B cell (primary cell): ENCODE results near the gene PITRM1. TPM values are rescaled to one million over a fixed set of nuclear protein-coding genes. Genes with fewer than 3 reads are reported as not detected.

ENCODE experiments used
- ATAC-seq: fragments of 200-7000 bp; cut with Tn5 transposase; one replicate; pipeline ENCODE4 v1.10.0; 2021; ENCODE audit warnings: low read depth, mild to moderate bottlenecking, moderate number of reproducible peaks, moderate library complexity
- CTCF ChIA-PET: fragments of 350-600 bp; sonication (Branson Sonifier 250); formaldehyde crosslinking; loops from one replicate; lab custom pipeline; 2021; ENCODE audit warnings: antibody characterized with exemption, inconsistent platforms; lab: Charles Lee
- POLR2A ChIA-PET: fragments of 350-600 bp; sonication (Branson Sonifier 250); formaldehyde crosslinking; loops from one replicate; lab custom pipeline; 2021; ENCODE audit warnings: antibody characterized with exemption; lab: Charles Lee
- DNase-seq: peaks from one replicate; pipeline ENCODE4 v3.0.0; 2013
- H2AFZ ChIP-seq: 2 replicates; pipeline ENCODE4 v1.6.1; 2012; ENCODE audit warnings: mild to moderate bottlenecking, low read depth, low read length; ENCODE audit not compliant: insufficient read depth, poor library complexity, severe bottlenecking
- H3K27ac ChIP-seq, 2 donors: 1 replicate in 1 of 2; 2 replicates in 1 of 2; pipeline ENCODE4 v1.5.1; 2012 to 2013; ENCODE audit warnings: low read length in 2 of 2, mild to moderate bottlenecking in 2 of 2, moderate library complexity in 1 of 2
- H3K27me3 ChIP-seq, 4 experiments: fragments of 200-600 bp in 1 of 4; sonication (generic) in 1 of 4; replicated peaks in 1 of 4; 1 replicate in 2 of 4; 2 replicates in 2 of 4; pipeline versions ENCODE4 v1.6.1 to v1.7.0; 2013 to 2016; ENCODE audit warnings: low read length in 3 of 4, mild to moderate bottlenecking in 2 of 4, mixed read lengths in 1 of 4, moderate library complexity in 1 of 4; ENCODE audit not compliant: insufficient read depth in 4 of 4, control insufficient read depth in 3 of 4; ENCODE audit errors: control extremely low read depth in 1 of 4
- H3K36me3 ChIP-seq, 2 experiments: replicated peaks in 1 of 2; 1 replicate in 1 of 2; 2 replicates in 1 of 2; pipeline versions ENCODE4 v1.6.1 to v1.7.1; 2013; ENCODE audit warnings: low read length in 1 of 2; ENCODE audit not compliant: insufficient read depth in 2 of 2, control insufficient read depth in 1 of 2; ENCODE audit errors: control extremely low read depth in 1 of 2, extremely low read depth in 1 of 2
- H3K4me1 ChIP-seq, 2 donors: fragments of 200-600 bp in 1 of 2; sonication (generic) in 1 of 2; 1 replicate in 1 of 2; 2 replicates in 1 of 2; pipeline versions ENCODE4 v1.5.1 to v1.6.1; 2013 to 2017; ENCODE audit warnings: low read length in 2 of 2; ENCODE audit not compliant: control insufficient read depth in 2 of 2, insufficient read depth in 2 of 2
- H3K4me2 ChIP-seq: replicated peaks from 2 replicates; pipeline ENCODE3; 2012; ENCODE audit warnings: mild to moderate bottlenecking, low read depth, low read length; ENCODE audit not compliant: poor library complexity, severe bottlenecking
- H3K4me3 ChIP-seq, 5 experiments: fragments of 200-600 bp in 1 of 5; sonication (generic) in 1 of 5; 1 replicate in 3 of 5; 2 replicates in 2 of 5; pipeline versions ENCODE4 v1.5.1 to v1.7.0; 2011 to 2016; ENCODE audit warnings: low read length in 4 of 5, mild to moderate bottlenecking in 4 of 5, low read depth in 2 of 5, control low read depth in 1 of 5, moderate library complexity in 1 of 5; ENCODE audit not compliant: insufficient read depth in 1 of 5; ENCODE audit errors: control extremely low read depth in 1 of 5, extremely low read depth in 1 of 5
- H3K79me2 ChIP-seq: fragments of 200-600 bp; sonication (generic); one replicate; pipeline ENCODE4 v1.6.0; 2016; ENCODE audit warnings: low read length; ENCODE audit not compliant: control insufficient read depth, insufficient read depth
- H3K9ac ChIP-seq: fragments of 200-600 bp; sonication (generic); 2 replicates; pipeline ENCODE4 v1.6.1; 2017; ENCODE audit warnings: mild to moderate bottlenecking, low read length, moderate library complexity
- H3K9me3 ChIP-seq, 3 donors: one replicate each; pipeline versions ENCODE4 v1.6.1 to v1.7.1; 2013; ENCODE audit warnings: low read length in 2 of 3; ENCODE audit not compliant: control insufficient read depth in 2 of 3, insufficient read depth in 1 of 3; ENCODE audit errors: control extremely low read depth in 1 of 3
- H4K20me1 ChIP-seq: 2 replicates; pipeline ENCODE4 v1.6.0; 2012; ENCODE audit warnings: mild to moderate bottlenecking, low read length; ENCODE audit not compliant: insufficient read depth, control insufficient read depth, poor library complexity, severe bottlenecking
- H3K27ac Mint-ChIP-seq: one replicate; pipeline ENCODE4 v1.8.0; 2021; ENCODE audit warnings: mixed read lengths
- H3K27me3 Mint-ChIP-seq: one replicate; pipeline ENCODE4 v1.8.0; 2021; ENCODE audit warnings: mixed read lengths
- H3K4me1 Mint-ChIP-seq: one replicate; pipeline ENCODE4 v1.8.0; 2021; ENCODE audit warnings: mixed read lengths
- H3K4me3 Mint-ChIP-seq: one replicate; pipeline ENCODE4 v1.8.0; 2021; ENCODE audit warnings: mixed read lengths
- H3K9me3 Mint-ChIP-seq: one replicate; pipeline ENCODE4 v1.8.0; 2022; ENCODE audit warnings: mixed read lengths; ENCODE audit not compliant: insufficient read depth
- EZH2 ChIP-seq: IDR thresholded peaks from 2 replicates; pipeline ENCODE4 v1.6.1; 2012; ENCODE audit warnings: borderline replicate concordance, low read depth, mild to moderate bottlenecking, moderate library complexity, low read length; ENCODE audit not compliant: insufficient read depth, poor library complexity, severe bottlenecking
- WGBS: methylation state at CpG from one replicate; pipeline ENCODE4 v1.1.5; 2013; ENCODE audit warnings: missing lambda C conversion rate; ENCODE audit not compliant: insufficient coverage; 5-methylcytosine and 5-hydroxymethylcytosine counted together
- intact Hi-C: fragments of 100-400 bp; cut with micrococcal nuclease; formaldehyde crosslinking; loops from one replicate; pipeline ENCODE4 v1.10.0; 2022
- polyA plus RNA-seq: library from polyadenylated mRNA; depleted of rRNA; stranded (reverse); fragments of >200 nt; gene quantifications from 2 replicates; pipeline ENCODE4 v1.2.3, GENCODE V29; 2012
- total RNA-seq, 2 donors: library from RNA; stranded (reverse); fragments of 120-200 nt in 1 of 2; gene quantifications; 1 replicate in 1 of 2; 2 replicates in 1 of 2; pipeline versions ENCODE4 v1.2.3 to v1.2.4, GENCODE V29; 2013 to 2022
- TF ChIP-seq, protein P1 (sequence below): fragments of 200-600 bp; IDR thresholded peaks from one replicate; pipeline ENCODE4 v1.8.0; 2022; ENCODE audit warnings: antibody characterized with exemption, mild to moderate bottlenecking

PITRM1 gene
- total and polyA plus RNA-seq, 2 donors (not counting 1 experiment from before 2014, with no cell fraction given): 50.7 to 71.1 TPM

DNA sequence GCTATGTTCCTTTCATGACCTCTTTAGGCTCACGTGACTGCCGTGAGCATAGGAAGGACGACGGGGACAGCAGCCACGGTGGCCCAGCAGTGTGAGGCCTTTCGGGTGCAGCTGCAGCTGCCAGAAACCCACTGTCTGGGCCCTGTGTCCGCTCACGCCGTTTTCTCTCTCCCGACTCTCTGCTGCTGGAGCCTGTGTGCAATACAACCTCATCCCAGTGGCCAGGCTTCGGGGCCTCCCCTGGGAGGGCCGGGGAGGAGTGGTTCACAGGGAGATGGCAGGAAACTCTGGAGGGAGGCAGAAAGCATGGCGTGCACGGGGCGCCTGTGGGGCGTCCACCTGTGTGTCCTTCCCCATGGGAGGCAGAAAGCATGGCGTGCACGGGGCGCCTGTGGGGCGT, 66.7 kb downstream of the PITRM1 start:
- Histone ChIP-seq H4K20me1 (no peaks in the 10 kb centered on the region), H3K4me3 (no peak overlapping the region), H3K4me1 (peaks cover under 1 to 2% of the 10 kb centered on the region in 2 donors), H3K36me3 (peaks cover 1 to 70% of the 10 kb centered on the region in 2 experiments), H3K9ac (no peak overlapping the region), H3K4me2 (no peak overlapping the region), H2AFZ (no peak overlapping the region), H3K79me2 (no peaks in the 10 kb centered on the region), H3K27ac (no peak overlapping the region), H3K9me3 (peaks cover 0 to 3% (median 0%) of the 10 kb centered on the region in 3 donors), H3K27me3 (no peaks in the 10 kb centered on the region)
- POLR2A ChIA-PET: no interaction called here
- no peak overlapping the region for H3K27ac Mint-ChIP-seq
- no peak overlapping the region for H3K4me3 Mint-ChIP-seq
- ATAC-seq (no peak), DNase-seq (no peak)
- CTCF ChIA-PET: no interaction called here
- intact Hi-C loops: no loop called here
- TF ChIP-seq, protein P1, sequence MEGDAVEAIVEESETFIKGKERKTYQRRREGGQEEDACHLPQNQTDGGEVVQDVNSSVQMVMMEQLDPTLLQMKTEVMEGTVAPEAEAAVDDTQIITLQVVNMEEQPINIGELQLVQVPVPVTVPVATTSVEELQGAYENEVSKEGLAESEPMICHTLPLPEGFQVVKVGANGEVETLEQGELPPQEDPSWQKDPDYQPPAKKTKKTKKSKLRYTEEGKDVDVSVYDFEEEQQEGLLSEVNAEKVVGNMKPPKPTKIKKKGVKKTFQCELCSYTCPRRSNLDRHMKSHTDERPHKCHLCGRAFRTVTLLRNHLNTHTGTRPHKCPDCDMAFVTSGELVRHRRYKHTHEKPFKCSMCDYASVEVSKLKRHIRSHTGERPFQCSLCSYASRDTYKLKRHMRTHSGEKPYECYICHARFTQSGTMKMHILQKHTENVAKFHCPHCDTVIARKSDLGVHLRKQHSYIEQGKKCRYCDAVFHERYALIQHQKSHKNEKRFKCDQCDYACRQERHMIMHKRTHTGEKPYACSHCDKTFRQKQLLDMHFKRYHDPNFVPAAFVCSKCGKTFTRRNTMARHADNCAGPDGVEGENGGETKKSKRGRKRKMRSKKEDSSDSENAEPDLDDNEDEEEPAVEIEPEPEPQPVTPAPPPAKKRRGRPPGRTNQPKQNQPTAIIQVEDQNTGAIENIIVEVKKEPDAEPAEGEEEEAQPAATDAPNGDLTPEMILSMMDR: no peak
- no peak for TF ChIP-seq EZH2
- H3K9me3 Mint-ChIP-seq: no peaks in the 10 kb centered on the region
- H3K27me3 Mint-ChIP-seq: no peaks in the 10 kb centered on the region
- 85% methylated on average over 12 of the region's 20 CpGs for whole genome bisulfite sequencing
- peaks cover 7% of the 10 kb centered on the region for H3K4me1 Mint-ChIP-seq

DNA sequence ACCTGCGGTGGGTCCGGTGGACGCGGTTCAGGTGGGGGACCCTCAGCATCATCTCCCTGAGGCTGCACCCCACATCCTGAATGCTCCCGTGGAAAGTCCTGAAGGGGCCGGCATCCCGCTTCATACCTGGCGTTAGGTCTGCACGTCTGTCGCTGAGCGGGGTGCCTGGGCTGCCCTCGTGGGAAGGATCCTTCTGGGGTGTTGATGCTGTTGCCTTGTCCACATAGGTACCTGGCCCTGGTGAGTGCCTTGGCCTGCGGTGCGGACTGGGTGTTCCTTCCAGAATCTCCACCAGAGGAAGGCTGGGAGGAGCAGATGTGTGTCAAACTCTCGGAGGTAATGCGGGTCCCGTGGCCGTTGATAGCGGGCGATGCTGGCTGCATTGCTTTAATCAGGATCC, 67.4 kb downstream of the PITRM1 start:
- no peaks in the 10 kb centered on the region for H3K9me3 Mint-ChIP-seq
- no peak overlapping the region for H3K4me3 Mint-ChIP-seq
- Histone ChIP-seq H3K36me3 (peaks cover 1 to 75% of the 10 kb centered on the region in 2 experiments), H3K79me2 (no peaks in the 10 kb centered on the region), H3K4me1 (no peaks in the 10 kb centered on the region), H3K9me3 (peaks cover 0 to 3% (median 0%) of the 10 kb centered on the region in 3 donors), H3K27me3 (no peaks in the 10 kb centered on the region), H3K4me3 (no peak overlapping the region), H3K27ac (no peak overlapping the region), H3K4me2 (no peak overlapping the region), H4K20me1 (no peaks in the 10 kb centered on the region), H2AFZ (no peak overlapping the region), H3K9ac (no peak overlapping the region)
- intact Hi-C loops: no loop called here
- H3K4me1 Mint-ChIP-seq: peaks cover 2% of the 10 kb centered on the region
- POLR2A ChIA-PET: no interaction called here
- 88% methylated on average over 20 of the region's 20 CpGs for WGBS
- H3K27me3 Mint-ChIP-seq: no peaks in the 10 kb centered on the region
- ATAC-seq (no peak), DNase-seq (no peak)
- H3K27ac Mint-ChIP-seq: no peak overlapping the region
- CTCF ChIA-PET: no interaction called here
- TF ChIP-seq EZH2: no peak
- TF ChIP-seq, protein P1: no peak
